Stimulated activated CD4-positive, alpha-beta T cell treated with anti-CD3 and anti-CD28 coated beads, Interleukin-2, amount 100 ng/mL, for 4 hours (primary cell): ENCODE measurements around the gene ATG9B.
"Not testable (repeated sequence)": the region's sequence is repeated elsewhere in the genome, so short reads cannot be mapped to it uniquely, and the experiment has no call there.

Source experiments
- DNase-seq: peaks from one replicate; pipeline ENCODE4 v3.0.0-alpha.2; 2020; ENCODE audit warnings: low read depth

Gene ATG9B

DNA sequence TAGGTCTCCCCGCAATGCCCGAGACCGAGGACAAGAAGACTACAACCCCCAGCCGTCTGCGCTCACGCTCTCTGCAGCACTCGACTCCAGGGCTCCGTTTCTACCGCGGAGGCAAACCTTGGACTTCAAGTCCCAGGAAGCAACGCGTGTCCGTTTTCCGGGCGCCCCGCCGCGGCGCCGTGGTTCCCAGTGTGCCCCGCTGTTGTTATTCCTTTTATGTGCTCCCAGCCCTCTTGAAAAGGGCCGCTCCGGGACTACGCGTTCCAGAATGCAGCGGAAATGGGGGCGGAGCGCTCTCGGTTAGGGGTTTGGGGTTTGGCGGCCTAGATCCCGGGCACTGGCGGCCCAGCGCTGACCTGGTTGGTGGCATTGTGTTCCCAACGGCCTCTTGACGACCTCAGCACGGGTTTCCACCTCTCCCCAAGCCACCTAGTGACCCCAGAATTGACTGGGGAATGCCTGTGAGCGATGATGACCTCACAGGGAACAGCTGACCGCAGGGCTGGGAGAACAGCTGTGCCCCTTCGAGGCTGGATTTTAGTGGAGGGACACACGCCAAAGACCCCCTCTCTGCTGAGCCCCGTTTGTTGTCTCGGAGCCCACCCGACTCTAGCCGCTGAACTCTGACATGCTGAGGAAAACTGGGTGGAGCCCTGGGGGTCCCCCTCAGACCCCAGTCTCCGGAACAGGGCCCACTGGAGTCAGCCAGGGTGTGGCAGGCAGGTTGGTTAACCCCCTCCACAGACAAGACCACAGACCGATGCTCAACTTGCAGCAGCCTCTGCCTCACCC, 33.9 kb upstream of the ATG9B start:
- DNase-seq, result peak; percentile 96

DNA sequence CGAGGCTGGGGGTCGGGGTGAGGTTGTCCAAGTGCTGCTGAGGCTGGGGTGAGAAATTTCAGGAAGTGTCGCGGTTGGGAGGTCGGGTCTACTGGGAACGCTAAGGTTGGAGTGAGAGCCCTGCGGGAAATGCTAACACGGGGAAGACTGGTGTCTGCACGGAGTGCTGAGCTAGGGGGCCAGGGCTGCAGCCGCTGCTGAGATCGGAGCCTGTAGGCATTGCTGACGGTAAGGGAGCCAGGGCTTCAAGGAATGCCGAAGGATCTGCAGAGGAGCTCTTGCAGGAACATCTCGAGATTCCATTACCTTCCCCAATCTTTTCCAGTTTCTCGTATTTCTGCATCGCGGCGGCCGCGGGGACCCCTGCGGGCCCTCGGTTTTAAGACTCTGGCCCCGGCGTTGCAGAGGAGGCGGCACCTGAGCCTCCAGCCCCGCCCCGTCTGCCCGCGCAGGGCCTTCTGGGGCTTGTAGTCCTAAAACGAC, 33.3 kb upstream of the ATG9B start, which contains the start of gene CDK5:
Gene CDK5 (minus strand): TSS at position 392 of the 483 bp plus-strand sequence. CDS start 49 bp downstream, at position 343.
- no peak for DNase-seq

DNA sequence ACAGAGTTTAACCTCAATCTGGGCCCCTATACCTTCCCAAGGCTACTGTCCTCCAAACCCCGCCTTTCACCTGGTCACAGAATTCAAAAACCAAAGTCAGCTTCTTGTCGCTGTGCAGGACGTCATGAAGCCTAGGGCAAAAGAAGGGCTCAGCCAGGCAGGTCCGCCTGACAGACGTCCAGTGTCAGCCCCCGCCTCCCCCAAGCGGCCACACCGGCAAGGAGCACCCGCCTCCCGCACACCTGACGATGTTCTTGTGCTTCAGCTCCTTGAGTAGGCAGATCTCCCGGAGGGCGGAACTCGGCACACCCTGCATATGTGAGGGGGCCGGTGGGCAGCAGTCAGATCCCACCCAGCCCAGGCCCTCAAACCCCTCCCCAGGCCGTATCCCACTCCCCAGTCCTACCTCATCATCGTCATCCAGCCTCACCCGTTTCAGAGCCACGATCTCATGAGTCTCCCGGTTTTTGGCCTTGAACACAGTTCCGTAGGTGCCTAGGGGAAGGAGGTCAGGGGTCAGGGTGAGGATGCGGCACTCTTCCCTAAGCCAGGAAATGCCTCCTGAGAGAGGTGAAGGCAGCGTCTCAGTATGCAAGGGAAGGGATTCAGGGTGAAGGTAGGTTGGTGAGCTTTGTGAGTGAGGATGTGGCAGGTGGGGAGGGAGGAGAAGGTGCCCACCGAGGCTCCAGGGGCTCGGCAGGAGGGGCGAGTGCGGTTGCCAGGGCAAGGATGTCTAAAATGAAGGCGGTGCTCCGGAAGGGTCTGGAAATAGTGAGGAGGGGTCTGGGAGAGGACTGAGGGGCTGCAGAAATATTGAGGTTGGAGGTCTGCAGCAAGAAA, 32.6 kb upstream of the ATG9B start:
- no peak for DNase-seq

DNA sequence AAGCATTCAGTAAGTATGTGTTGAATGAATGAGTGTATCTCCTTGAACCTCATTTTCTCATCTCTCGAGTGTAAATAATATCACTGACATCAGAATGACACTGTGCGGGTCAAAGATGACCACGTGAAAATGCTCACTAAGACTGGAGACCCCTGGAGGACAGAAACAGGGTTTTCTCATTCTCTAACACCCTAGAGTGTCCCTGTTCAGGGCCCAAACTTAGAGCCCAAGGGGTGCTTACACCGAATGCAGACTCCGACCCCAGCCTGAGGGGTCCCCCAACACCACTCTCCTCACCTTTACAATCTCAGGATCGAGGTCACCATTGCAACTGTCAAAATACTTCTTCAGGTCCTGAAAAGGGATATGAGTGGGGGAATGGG, 32.0 kb upstream of the ATG9B start:
- DNase-seq, result no peak

GRCh38 chr7:151053751-151054150, 29.5 kb upstream of the ATG9B start:
- DNase-seq, result no peak

GRCh38 chr7:151053096-151053495, 28.8 kb upstream of the ATG9B start:
- no peak for DNase-seq

DNA sequence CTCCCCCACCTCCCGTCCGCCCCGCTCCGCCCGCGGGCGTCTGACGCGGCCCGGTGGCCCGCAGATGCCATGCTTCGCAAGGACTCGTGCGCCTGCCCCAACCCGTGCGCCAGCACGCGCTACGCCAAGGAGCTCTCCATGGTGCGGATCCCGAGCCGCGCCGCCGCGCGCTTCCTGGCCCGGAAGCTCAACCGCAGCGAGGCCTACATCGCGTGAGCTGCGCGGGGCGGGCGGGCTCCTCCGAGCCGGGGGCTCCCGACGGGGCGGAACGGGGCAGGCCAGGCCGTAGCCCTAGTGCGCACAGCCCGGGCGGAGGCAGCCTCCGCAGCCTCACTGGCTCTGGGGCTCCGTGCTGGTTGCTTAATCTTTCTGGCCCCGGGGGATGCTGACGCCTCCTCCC, 26.8 kb upstream of the ATG9B start:
- peak; percentile 19 for DNase-seq

DNA sequence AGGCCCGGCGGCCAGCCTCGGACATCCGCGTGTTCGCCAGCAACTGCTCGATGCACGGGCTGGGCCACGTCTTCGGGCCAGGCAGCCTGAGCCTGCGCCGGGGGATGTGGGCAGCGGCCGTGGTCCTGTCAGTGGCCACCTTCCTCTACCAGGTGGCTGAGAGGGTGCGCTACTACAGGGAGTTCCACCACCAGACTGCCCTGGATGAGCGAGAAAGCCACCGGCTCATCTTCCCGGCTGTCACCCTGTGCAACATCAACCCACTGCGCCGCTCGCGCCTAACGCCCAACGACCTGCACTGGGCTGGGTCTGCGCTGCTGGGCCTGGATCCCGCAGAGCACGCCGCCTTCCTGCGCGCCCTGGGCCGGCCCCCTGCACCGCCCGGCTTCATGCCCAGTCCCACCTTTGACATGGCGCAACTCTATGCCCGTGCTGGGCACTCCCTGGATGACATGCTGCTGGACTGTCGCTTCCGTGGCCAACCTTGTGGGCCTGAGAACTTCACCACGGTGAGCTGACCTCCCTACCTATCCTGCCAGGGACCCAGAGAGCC, 24.7 kb upstream of the ATG9B start:
- DNase-seq, result no peak

- DNase-seq, result no peak
These were observed 23.9 kb upstream of the ATG9B start, which contains the start of gene ASIC3 for GRCh38 chr7:151047976-151048815. Gene ASIC3 (plus strand): TSS chr7:151048531. CDS start chr7:151048886, 355 bp downstream.

GRCh38 chr7:151046603-151047573, 22.6 kb upstream of the ATG9B start:
- no peak for DNase-seq

GRCh38 chr7:151045967-151046366, 21.7 kb upstream of the ATG9B start:
- no peak for DNase-seq

- DNase-seq, result no peak
These were observed 21.0 kb upstream of the ATG9B start for GRCh38 chr7:151045262-151045661.

- no peak for DNase-seq
These were observed 19.7 kb upstream of the ATG9B start for GRCh38 chr7:151043959-151044358.

- DNase-seq, result not testable (repeated sequence)
These were observed 19.2 kb upstream of the ATG9B start for GRCh38 chr7:151043449-151043848.

- DNase-seq, result no peak
These were observed 16.5 kb upstream of the ATG9B start for GRCh38 chr7:151040616-151041375.

- no peak for DNase-seq
These were observed 15.7 kb upstream of the ATG9B start for GRCh38 chr7:151039850-151040548.

DNA sequence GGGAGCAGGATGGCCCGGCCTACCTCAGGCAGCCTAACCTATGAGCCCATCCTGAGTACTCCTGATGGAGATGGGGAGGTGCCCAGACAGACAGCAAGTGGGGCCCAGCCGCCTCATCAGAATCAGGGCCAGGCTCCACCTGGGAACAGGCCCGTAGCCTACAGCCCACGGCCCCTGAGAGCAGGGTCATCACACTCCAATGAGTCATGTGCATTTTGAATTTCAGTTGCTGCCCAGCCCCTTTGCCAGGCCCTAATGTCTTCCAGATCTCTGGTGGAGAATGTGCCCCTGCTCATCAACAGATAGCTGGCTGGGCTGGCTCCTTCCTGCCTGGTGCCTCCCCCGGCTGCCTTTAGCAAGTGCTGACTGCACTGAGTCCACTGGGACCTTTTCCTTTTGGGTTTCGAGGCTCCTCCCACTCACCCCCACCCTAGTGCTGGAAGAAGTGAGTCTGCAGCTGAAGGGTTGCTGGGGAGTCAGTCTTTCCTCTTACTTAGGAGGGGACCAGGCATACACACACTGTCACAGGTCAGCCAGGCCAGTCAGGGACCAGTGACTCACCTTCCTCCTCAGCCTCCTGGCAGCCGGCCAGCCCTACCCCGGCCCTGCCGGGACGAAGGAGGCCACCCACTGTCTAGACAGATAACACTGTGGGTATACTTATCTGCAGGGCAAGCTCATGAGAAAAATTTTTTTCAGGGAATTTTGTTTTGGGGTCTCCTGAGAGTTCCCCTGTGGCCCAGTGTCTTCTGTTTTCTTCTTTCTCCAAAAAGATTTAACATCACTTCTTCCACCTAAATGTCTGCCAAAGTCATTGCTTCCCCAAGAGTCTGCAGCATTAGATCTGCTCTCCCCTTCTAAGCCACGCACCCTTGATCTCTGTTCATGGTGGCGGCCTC, 14.9 kb upstream of the ATG9B start:
- peak; percentile 74 for DNase-seq

DNA sequence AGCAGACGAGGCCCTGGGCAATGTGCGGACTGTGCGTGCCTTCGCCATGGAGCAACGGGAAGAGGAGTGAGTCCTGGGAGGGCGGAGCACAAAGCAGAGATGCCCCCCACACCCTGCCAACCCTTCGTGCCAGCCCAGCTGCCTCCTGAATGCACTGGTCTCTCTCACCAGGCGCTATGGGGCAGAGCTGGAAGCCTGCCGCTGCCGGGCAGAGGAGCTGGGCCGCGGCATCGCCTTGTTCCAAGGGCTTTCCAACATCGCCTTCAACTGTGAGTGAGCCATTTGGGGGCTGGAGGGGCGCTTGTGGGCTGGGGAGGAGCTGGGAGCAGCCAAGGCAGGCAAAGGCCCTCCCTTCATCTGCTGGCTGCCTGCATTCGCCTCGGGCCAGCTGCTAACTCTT, 11.6 kb upstream of the ATG9B start:
- DNase-seq, result no peak
